Smooth muscle cell (in vitro differentiated cells): ENCODE measurements around the gene CNN1. TPM values are rescaled to one million over a fixed set of nuclear protein-coding genes. Genes with fewer than 3 reads are reported as not detected.

Source experiments
- DNase-seq: peaks from one replicate; lab custom pipeline; 2025; ENCODE audit not compliant: unreplicated experiment; lab: John Stamatoyannopoulos, UW
- H2AFZ ChIP-seq: fragments of 200-600 bp; sonication (generic); 2 replicates; pipeline ENCODE4 v1.6.0; 2016; ENCODE audit warnings: antibody characterized with exemption, low read depth, mild to moderate bottlenecking
- H3F3A ChIP-seq: fragments of 200-600 bp; sonication (generic); 2 replicates; pipeline ENCODE4 v1.6.0; 2017; ENCODE audit warnings: antibody characterized with exemption, low read depth
- H3K27ac ChIP-seq: fragments of 200-600 bp; sonication (generic); 2 replicates; pipeline ENCODE4 v1.5.1; 2016; ENCODE audit warnings: low read depth, mild to moderate bottlenecking
- H3K27me3 ChIP-seq: fragments of 200-600 bp; sonication (generic); 2 replicates; pipeline ENCODE4 v1.6.1; 2016; ENCODE audit warnings: low read depth, mild to moderate bottlenecking
- H3K36me3 ChIP-seq: fragments of 200-600 bp; sonication (generic); 2 replicates; pipeline ENCODE4 v1.5.1; 2016; ENCODE audit warnings: low read depth
- H3K4me1 ChIP-seq: fragments of 200-600 bp; sonication (generic); 2 replicates; pipeline ENCODE4 v1.5.1; 2016; ENCODE audit warnings: low read depth
- H3K4me2 ChIP-seq: fragments of 200-600 bp; sonication (generic); 2 replicates; pipeline ENCODE4 v1.6.0; 2016; ENCODE audit warnings: mild to moderate bottlenecking
- H3K4me3 ChIP-seq: fragments of 200-600 bp; sonication (generic); 2 replicates; pipeline ENCODE4 v1.5.1; 2016; ENCODE audit warnings: mild to moderate bottlenecking
- H3K79me2 ChIP-seq: fragments of 200-600 bp; sonication (generic); 2 replicates; pipeline ENCODE4 v1.6.0; 2016; ENCODE audit warnings: low read depth, mild to moderate bottlenecking
- H3K9ac ChIP-seq: fragments of 200-600 bp; sonication (generic); 2 replicates; pipeline ENCODE4 v1.6.0; 2016; ENCODE audit warnings: low read depth
- H3K9me3 ChIP-seq: fragments of 200-600 bp; sonication (generic); replicated peaks from 2 replicates; pipeline ENCODE4 v1.5.1; 2016; ENCODE audit warnings: low read depth
- H4K20me1 ChIP-seq: fragments of 200-600 bp; sonication (generic); 2 replicates; pipeline ENCODE4 v1.6.0; 2016; ENCODE audit warnings: low read depth
- CTCF ChIP-seq: fragments of 200-600 bp; sonication (generic); IDR thresholded peaks from 2 replicates; pipeline ENCODE4 v1.5.1; 2017; ENCODE audit warnings: borderline replicate concordance, mild to moderate bottlenecking, antibody characterized with exemption; ENCODE audit not compliant: insufficient read depth, poor library complexity, severe bottlenecking
- WGBS: methylation state at CpG from one replicate; pipeline ENCODE4 v1.1.7; 2016; ENCODE audit warnings: low lambda C conversion rate; 5-methylcytosine and 5-hydroxymethylcytosine counted together
- polyA plus RNA-seq: library from polyadenylated mRNA; unstranded; fragments of >200 nt; fragmentation: Nextera tagmentation; extraction: Ambion mirVana; gene quantifications from 2 replicates; pipeline ENCODE4 v1.2.1, GENCODE V29; 2016
- total RNA-seq: library from RNA; depleted of rRNA; stranded (reverse); fragments of >200 nt; gene quantifications from 2 replicates; pipeline ENCODE4 v1.2.3, GENCODE V29; 2014

CNN1 gene
- total and polyA plus RNA-seq, 2 experiments from 2014 or later, result 72.8 to 99.5 TPM

- no peak overlapping the region for H3K9ac ChIP-seq
- H3K4me1 ChIP-seq, result no peaks in the 10 kb centered on the region
- H3K79me2 ChIP-seq, result no peaks in the 10 kb centered on the region
- no peak for TF ChIP-seq CTCF
- no peaks in the 10 kb centered on the region for H3K27me3 ChIP-seq
- H3K9me3 ChIP-seq, result no peaks in the 10 kb centered on the region
- no peak for DNase-seq
- H3K4me3 ChIP-seq, result no peak overlapping the region
- no peak overlapping the region for H3K27ac ChIP-seq
- H3K4me2 ChIP-seq, result no peak overlapping the region
- H2AFZ ChIP-seq, result no peak overlapping the region
- no peaks in the 10 kb centered on the region for H4K20me1 ChIP-seq
- no peaks in the 10 kb centered on the region for H3K36me3 ChIP-seq
- 95% methylated on average over 9 of the region's 10 CpGs for WGBS
- H3F3A ChIP-seq, result no peaks in the 10 kb centered on the region
Measured at GRCh38 chr19:11495481-11495880, 43.2 kb upstream of the CNN1 start.

- Histone ChIP-seq H2AFZ (no peak overlapping the region), H3K4me1 (no peaks in the 10 kb centered on the region), H3K36me3 (no peaks in the 10 kb centered on the region), H3K27ac (no peak overlapping the region), H3K4me3 (no peak overlapping the region), H3F3A (no peaks in the 10 kb centered on the region), H3K79me2 (no peaks in the 10 kb centered on the region), H3K4me2 (no peak overlapping the region), H3K27me3 (no peaks in the 10 kb centered on the region), H4K20me1 (no peaks in the 10 kb centered on the region), H3K9me3 (no peaks in the 10 kb centered on the region), H3K9ac (no peak overlapping the region)
- no peak for DNase-seq
- WGBS, result 96% methylated on average over 22 of the region's 22 CpGs
- TF ChIP-seq CTCF, result no peak
Measured at GRCh38 chr19:11495885-11496284, 42.8 kb upstream of the CNN1 start.

DNA sequence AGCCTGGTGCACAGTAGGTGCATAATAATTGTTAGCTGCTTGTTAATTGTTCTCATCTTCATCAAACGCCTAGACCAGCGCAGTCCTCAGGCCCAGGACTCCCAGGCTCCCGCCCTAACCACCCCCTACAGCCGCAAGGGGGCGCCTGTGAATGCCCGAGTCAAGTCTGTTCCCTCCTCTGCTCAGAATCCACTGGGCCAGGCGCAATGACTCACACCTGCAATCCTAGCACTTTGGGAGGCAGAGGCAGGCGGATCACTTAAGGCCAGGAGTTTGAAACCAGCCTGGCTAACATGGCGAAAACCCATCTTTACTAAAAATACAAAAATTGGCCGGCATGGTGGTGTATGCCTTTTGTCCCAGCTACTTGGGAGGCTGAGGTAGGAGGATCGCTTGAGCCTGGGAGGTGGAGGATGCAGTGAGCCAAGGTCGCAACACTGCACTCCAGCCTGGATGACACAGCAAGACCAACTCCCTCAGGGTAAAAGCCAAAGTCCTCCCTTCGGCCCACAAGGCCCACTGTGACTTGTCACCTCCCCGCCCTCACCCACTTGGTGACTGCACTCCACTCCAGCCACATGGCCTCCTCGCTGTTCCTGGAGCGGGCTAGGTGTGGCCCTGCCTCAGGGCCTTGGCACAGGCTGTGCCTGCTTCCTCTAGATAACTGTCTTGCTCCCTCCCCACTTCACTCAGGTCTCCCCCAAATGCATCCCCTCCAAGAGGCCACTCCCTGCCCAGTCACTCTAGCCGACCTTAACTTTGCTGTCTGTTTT, 42.1 kb upstream of the CNN1 start:
- Histone ChIP-seq H3K4me3 (no peak overlapping the region), H3F3A (no peaks in the 10 kb centered on the region), H4K20me1 (no peaks in the 10 kb centered on the region), H3K9ac (no peak overlapping the region), H3K4me2 (no peak overlapping the region), H3K27me3 (no peaks in the 10 kb centered on the region), H3K27ac (no peak overlapping the region), H3K36me3 (no peaks in the 10 kb centered on the region), H3K9me3 (no peaks in the 10 kb centered on the region), H3K79me2 (no peaks in the 10 kb centered on the region), H2AFZ (no peak overlapping the region), H3K4me1 (no peaks in the 10 kb centered on the region)
- DNase-seq, result peak; percentile 11
- TF ChIP-seq CTCF, result peak; percentile 73
- 62% methylated on average over 15 of the region's 17 CpGs for WGBS

GRCh38 chr19:11499220-11499726, 39.4 kb upstream of the CNN1 start:
- Histone ChIP-seq H3K9me3 (no peaks in the 10 kb centered on the region), H3K79me2 (no peaks in the 10 kb centered on the region), H3F3A (no peaks in the 10 kb centered on the region), H4K20me1 (no peaks in the 10 kb centered on the region), H3K27me3 (no peaks in the 10 kb centered on the region), H3K4me3 (no peak overlapping the region), H3K36me3 (no peaks in the 10 kb centered on the region), H3K4me2 (no peak overlapping the region), H3K27ac (no peak overlapping the region), H2AFZ (no peak overlapping the region), H3K4me1 (no peaks in the 10 kb centered on the region), H3K9ac (no peak overlapping the region)
- DNase-seq, result no peak
- 95% methylated on average over 6 of the region's 6 CpGs for WGBS
- TF ChIP-seq CTCF, result no peak
